Lung microvascular endothelial cell (primary cell): ENCODE measurements around the gene UCP3. TPM values are rescaled to one million over a fixed set of nuclear protein-coding genes. Genes with fewer than 3 reads are reported as not detected.

Experiments
- DNase-seq, 2 donors: peaks; one replicate each; pipeline versions ENCODE4 v3.0.0 to v3.0.0-alpha.2; 2010; ENCODE audit warnings: low read depth in 2 of 2
- total RNA-seq: library from RNA; depleted of rRNA; stranded (reverse); fragments of >200 nt; gene quantifications from 2 replicates; pipeline ENCODE4 v1.2.1, GENCODE V29; 2014

The UCP3 gene, protein sequence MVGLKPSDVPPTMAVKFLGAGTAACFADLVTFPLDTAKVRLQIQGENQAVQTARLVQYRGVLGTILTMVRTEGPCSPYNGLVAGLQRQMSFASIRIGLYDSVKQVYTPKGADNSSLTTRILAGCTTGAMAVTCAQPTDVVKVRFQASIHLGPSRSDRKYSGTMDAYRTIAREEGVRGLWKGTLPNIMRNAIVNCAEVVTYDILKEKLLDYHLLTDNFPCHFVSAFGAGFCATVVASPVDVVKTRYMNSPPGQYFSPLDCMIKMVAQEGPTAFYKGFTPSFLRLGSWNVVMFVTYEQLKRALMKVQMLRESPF
- 0.22 and 0.40 TPM in 2 replicates for total RNA-seq

DNA sequence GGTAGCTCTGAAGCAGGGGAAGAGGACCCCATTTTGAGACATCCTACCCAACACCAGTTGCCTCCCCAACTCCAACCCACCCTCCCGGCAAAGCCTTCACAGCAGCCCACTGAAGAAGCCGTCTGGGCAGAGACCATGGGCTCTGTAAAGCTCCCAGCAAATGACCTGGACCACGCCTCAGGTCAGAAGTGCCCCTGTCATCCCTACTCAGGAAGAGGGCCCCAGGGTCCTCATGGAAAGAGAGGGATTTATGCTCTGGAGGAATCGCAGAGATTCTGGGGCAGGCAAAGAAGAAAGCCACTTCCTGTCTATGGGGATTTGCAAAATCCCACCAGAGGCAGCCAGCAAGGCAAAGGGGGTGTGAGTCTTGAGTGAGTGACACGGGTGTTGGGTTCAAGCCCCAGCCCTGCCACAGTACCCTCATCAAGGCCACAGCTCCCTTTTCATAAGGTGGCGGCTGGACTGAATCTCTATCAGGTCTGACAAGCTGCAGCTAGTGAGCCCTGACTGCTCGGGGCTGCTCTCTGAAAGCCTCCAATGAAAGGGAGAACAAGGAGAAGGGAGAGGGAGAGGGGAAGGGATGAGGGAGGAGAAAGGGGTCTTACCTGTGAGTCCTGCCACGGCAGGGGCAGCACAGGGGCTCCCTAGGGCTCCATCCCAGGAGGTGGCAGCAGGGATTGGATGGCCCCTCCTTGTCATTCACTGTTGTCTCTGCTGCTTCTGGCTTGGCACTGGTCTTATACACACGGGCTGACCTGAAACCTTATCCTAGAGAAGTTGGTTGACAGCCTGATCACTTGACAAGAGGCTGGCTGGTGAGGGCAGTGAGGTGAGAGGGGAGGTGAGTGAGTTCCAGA lies at the start of gene UCP3:
Gene UCP3 (minus strand): TSS at position 713 of the 857 bp plus-strand sequence. CDS start 2,043 bp downstream, outside the sequence.
- DNase-seq = no peak

DNA sequence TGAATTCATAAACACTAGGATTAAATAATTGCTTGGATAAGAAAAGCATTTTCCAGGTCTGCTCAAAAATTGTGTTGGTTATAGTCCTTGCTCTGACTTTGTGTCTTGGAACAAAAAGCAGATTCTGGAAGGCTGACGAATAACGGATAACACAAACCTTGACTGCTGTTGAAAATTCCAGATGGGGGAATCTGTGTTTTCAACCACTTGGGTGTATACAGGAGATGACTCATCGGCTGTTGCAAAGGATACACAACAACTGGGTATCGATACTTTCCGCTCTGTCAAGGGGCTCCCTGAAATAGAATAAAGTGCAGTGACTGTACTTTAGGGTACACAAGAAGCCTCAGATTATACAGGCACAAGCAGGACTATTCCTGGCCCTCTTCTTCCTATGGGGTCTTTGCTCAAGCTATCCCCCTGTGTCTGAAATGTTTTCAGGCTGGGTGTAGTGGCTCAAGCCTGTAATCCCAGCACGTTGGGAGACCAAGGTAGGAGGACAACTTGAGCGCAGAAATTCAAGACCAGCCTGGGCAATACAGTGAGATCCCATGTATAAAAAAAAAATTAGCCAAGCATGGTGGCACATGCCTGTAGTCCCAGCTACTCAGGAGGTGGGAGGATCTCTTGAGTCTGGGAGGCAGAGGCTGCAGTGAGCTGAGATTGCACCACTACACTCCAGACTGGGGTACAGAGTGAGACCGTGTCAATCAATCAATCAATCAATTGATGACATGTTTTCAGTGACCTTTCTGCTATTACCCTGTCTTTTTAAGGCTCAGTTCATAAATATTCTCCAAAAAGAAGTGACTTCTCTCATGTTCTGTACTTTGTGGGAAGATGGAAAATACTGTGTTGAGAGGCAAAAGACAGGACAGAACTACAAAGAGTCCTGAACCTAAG lies 48.6 kb upstream of the UCP3 start:
- DNase-seq = peak; percentile 14 to 85

DNA sequence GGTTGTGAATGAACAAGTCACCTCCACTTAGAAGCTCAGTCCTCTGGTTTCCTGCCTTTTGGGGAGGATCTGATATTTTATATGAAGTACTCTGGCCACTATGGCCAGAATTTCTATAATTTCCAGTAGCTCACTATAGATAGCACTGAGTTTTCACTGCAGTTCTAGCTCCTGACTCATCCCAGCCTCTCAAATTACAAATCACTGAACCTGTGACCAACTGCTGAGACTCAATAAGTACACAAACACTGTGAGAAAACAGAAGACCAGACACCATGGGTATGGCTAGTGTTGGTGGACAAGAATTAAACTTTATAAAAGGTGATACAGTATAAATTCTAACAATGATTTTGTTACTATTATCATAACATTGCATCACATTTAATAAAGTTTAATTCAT lies 47.1 kb upstream of the UCP3 start:
- DNase-seq = peak in 1 of 2 donors; percentile 69

DNA sequence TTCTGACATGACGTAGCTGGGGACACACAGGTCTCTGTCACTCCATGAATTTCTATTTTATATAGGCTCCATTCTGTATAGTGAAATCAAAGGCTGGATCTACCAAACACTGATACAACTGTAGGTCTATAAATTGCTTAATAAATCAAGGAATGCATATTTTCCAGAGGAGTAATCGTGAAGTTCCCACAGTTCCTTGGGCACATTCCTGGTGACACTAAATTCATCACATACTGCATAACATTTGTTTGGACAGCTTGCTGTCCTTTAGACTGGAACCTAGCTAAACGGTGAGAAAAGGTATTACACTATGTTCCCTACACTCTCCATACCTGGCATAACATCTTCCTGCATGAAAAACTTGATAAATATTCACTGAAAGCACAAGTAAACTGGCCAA lies 41.6 kb upstream of the UCP3 start:
- DNase-seq = no peak

DNA sequence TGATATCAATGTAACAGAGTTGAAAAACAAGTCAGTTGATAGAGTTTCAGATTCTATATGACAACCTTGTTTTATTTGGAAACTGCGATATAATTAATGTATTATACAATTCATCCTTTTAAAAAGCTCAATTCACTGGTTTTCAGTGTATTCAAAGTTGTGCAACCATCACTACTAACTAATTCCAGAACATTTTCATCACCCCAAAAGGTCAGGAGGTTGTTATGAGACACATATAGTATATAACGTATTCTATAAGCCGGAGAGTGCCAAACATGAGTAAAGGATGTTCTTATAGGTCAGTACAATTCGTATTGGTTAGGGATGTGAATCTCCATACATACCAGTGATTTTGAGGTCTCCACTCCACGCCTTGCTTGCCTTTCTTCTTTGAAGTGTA lies 40.1 kb upstream of the UCP3 start:
- no peak for DNase-seq

DNA sequence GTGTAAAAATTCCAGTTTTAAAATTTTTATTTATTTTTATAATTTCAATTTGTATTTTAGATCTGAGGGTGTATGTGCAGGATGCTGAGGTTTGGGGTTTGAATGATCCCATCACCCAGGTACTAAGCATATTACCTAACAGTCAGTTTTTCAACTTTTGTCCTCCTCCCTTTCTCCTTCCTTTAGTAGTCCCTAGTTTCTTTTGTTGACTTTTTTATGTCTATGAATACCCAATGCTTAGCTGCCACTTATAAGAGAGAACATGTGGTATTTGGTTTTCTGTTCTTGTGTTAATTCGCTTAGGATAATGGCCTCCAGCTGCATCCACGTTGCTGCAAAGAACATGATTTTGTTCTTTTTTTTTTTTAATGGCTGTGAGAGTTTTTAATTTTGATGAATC lies 35.7 kb upstream of the UCP3 start:
- no peak for DNase-seq

DNA sequence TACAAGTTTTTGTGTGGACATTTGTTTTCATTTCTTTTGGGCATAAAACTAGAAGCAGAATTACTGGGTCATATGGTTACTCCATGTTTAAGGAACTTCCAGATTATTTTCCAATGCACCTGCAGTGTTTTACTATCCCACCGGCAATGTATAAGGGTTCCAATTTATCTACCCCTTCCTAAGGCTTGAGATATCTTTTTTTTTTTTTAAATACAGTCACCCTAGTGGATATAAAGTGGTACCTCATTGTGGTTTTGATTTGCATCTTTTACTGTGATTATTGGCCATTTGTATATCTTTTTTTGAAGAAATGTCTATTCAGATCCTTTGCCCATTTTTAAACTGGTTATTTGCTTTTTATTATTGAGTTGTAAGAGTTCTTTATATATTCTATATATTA lies 34.6 kb upstream of the UCP3 start:
- DNase-seq = no peak

DNA sequence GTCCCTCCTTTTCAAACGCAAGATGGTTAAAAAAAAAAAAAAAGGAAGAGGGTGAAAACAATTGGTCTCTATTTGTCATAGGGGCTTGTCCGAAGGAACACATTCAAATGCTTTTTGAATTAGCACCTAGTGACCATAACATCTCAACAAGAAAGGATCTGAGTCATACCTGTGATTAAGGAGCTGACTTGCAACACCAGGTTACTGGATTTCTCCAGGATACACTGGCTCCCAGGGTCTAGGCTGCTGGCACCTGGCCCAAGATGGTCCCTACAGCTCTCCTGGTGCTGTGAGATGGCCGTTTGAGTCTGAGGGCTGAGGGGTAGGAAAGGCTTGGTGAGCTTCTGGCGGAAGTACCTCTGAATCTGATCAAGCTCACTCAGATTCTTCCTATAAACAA lies 28.4 kb upstream of the UCP3 start:
- peak in 1 of 2 donors; percentile 37 for DNase-seq

DNA sequence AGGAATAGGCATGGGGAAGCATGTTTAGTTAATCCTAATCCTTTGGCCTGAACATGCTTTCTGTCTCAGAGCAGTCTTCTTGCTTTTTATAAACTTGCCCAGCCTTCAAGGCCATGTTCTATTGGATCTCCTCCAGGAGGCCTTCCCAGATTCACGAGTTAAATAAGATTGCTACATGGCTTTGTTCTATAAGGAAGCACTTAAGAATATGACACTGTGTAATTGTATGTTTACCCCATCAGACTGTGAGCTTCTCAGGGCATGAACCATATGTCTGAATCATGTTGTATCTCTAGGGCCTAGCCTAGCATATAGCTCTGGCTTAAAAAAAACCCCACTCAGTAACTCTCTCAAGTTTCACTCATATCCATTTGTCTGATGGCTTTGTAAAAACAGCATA lies 26.4 kb upstream of the UCP3 start:
- no peak for DNase-seq

DNA sequence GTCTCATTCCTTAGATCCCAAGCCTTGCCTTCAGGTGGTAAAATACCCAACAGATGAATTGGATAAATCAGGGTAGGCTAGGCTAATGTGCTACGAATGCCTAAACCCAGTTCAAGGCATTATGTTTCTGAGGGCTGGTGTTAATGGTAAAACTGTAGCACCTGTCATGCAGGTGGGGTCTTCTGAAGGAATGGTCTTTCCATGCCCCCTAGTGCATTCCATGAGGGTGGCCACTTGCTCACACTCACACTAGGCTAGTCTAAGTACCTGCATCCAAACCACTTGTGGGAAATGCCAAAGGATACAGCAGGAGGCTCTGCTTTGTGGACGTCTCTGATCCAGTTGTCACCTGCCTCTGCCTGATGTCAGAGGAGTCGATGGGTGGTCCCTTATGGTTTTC lies 24.2 kb upstream of the UCP3 start:
- no peak for DNase-seq

DNA sequence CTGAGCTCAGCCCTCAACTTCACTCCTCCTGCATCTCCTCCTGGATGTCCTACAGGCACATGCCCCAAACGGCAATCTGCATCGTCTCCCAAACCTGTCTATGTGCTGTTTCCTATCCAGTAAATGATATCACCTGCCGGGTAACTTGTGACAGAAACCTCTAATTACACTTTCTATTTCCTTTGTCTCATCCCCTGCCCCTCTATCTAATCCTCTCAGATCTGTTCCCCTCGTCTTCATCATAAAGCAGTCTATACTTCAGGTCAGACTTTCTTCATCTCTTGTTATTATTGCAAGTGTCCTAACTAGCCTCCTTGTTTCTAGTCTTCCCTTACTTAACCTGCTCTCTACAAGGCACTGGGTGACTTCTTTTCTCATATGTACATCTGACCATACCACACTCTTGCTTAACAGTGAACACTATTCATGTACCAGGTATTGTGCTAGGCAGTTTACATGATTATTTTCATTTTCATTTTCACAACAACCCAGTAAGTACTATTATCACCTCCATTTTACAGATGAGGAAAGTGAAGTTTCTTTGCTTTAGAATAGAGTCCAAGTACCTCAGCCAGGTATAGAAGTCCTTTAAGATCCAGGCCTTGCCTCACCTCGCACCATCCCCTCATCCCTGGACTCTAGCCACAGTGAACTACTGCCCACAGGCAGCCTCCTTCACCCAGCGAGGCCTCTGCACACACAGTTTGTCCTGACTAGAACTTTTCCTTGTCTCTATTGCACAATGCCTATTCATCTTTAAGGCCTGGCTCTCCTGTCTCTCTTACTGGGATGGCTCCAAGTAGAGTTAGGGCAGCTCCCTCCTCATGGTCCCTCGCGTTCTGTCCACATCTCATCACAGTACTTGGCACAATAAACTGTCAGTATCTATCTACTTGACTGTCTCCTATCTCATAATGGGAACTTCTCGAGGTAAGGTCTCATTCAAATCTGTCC lies 22.1 kb upstream of the UCP3 start:
- no peak for DNase-seq

DNA sequence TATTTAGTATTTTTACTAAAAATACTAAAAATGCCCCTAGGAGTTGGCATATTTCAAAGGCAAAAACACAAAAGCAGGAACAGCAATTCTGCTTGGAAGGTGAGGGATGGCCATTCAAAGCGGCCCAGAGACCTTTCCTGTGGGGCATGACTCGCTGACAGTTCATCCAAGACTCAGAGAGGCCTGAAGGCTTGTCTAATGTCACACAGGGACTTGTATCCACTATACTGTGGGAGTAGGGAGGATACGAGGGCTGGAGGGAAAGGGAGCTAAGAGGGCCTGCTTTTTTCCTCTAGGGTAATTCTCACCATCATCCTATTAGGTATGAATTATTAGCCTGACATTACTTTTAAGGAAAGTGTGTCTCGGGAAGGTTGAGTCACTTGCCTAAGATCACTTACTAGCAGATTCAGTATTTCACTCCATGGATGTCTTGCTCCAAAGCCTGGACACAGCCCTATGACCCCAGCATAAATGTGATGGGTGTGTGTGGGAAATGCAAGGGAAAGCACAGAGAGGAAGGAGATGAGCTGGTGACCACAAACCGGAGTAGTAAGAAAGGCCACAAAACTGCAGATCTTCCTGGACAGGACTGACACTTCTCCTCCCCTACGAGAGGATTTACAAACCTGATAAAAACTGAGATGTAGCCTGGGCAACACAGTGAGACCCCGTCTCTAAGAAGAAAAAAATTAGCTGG lies 16.7 kb upstream of the UCP3 start:
- peak in 1 of 2 donors; percentile 88 for DNase-seq

DNA sequence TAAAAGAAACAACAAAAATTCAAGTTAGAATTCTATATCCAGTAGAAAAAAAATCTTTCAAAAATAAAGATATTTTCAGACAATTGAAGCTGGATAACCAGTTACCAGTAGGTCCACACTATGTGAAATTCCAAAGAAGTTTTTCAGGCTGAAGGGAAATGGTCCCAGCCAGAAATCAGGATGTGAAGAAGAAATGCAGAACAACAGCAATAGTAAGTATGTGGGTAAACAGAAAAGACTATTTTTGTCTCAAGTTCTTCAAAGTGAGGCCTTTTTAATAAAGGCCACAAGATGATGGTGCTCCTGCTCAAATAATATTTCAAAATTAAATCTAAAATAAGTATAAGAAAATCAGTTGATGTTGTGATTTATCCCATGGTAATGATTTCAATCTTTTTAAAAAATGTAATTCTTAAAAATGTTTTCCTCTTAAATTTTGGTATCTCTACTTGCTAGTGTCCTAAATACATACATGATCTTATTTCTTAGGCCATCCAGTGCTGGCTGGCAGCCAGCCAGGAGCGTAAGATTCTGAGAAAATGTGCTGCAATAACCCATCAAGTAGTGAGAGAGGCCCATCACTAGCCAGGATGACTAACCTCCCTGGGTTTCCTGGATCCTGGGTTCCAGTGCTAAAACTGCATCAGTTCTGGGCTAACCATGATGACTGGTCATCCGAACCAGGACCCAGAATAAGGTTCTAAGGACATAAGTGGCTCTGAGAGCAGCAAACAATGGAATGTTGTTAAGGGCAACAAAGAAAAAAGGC lies 15.6 kb upstream of the UCP3 start:
- DNase-seq = peak in 1 of 2 donors; percentile 88

DNA sequence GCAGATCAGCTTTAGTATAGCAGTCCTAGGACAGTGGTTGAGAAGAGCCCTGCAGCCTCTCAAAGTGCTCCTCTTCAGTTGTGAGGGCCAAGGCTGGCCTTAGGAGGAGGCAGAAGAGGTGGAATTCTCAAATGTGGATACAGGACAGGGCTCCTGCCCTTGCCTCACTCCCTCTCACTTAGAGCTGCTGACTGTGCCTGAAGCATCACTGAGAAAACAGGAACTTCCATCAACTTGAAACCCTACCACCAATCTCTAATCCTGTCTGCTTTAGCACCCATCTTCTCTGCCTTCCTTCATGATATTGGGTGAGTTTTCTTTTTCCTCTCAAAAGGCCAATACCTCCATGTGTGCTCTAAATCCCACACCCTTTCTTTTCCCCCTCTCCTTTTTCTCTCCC lies 14.4 kb upstream of the UCP3 start:
- no peak for DNase-seq

DNA sequence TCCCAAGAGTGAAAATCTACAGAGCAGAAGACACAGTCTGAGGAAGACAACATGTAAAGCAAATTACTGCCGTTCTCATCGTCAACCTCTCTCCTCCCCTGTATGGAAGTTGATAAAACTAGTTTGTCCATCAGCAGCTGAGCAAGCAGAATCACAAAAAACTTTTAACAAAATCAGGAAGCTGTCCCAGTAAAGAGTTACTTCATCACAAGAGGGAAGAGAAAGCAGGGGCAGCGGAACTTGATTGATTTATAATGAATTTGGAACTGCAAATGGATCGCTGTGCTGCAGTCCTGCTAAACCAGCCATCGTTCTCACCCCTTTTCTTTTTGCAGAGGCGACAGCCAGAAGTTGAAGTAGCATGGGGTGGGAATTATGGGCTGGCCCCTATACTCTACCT lies 13.7 kb upstream of the UCP3 start:
- DNase-seq = no peak

DNA sequence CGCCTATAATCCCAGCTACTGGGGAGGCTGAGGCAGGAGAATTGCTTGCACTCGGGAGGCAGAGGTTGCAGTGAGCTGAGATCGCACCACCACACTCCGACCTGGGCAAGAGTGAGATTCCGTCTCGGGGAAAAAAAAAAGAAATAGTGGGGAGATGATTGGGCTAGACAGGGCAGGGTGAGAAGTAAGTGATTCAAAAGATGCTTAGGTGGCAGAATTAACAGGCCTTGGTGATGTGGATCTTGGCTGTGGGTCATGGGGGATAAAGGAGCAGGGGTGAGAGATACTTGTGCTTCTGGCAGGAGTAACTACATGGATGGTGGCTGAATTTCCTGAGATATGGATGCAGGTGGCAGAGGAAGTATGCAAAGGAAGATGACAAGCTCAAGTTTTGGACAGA lies 13.1 kb upstream of the UCP3 start:
- DNase-seq = no peak

DNA sequence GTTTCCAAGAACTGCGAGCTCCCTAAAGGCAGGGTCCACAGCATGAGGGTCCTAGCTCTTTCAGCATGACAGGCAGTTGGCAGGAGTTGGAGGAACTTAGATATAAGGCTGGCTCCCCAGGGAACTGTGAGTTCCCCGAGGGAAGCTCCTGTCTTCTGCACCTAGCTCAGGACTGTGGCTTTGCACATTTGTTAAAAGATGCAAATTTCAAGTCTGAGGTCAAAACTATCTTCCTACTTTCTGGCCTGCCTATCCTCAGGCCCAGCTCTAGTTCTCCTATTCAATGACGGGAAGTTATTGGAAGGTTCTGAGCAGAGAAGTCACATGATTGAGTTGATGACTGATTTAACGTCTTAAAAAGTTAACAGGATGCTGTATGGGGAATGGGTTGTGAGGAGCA lies 11.7 kb upstream of the UCP3 start:
- no peak for DNase-seq

DNA sequence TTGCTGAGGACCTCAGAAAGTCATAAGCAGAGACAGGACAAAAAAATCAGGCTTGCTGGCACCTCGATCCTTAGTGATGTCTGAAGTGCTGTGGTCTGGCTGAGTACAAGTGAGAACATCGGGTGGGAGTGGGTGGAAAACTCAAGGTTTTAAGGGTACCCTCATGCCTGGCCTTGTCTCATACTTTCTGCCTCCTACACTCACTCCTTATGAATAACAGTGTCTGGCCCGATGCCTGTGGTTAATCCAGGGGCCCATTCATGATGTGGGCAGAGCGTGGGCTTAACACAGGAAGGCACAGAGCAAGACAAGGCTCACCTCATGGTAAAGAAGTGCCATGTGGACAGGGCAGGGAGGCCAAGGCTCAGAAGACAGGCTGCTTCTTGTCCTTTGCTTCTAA lies 11.0 kb upstream of the UCP3 start:
- no peak for DNase-seq

DNA sequence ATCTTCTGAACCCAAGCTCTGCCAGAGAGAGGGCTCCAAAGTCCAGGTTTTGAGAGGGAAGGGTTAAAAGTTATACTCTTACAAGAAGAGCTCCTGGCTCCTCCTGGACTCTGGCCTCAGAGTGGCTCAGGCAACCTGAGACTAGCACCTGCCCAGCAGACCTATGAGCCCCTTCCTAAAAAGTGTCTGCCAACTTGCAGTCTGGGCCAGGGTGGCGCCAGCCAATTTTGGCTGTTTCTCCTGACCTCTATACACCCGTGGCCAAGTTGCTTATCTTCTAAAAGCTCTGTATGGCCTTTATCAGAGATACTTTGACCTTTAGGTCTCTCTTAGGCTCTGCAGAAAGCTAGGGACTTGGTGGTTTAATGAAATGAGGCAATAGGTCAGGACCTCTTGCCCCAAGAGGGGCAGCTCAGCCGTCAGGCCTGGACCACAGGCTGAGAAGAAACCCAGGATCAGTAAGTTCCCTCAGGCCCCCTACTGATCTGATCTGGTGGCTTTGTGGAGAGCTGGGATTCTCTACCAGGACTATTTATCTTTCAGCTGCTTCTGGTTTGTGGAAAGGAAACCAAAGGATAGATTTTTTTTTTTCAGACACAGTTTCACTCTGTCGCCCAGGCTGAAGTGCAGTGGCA lies 10.3 kb upstream of the UCP3 start:
- DNase-seq = no peak
